HepG2 (cell line): ENCODE measurements around the gene GABRA4. TPM values are rescaled to one million over a fixed set of nuclear protein-coding genes. Genes with fewer than 3 reads are reported as not detected.

ENCODE experiments used
- ATAC-seq: fragments of 200-7000 bp; cut with Tn5 transposase; 3 replicates; pipeline ENCODE4 v1.9.1; 2020; ENCODE audit warnings: mild to moderate bottlenecking, moderate library complexity
- BruUV-seq: library from RNA; stranded (reverse); fragments of 400-500 nt; replicated peaks from 2 replicates; lab custom pipeline; 2021; lab: Mats Ljungman, UMichigan
- CTCF ChIA-PET: fragments of 300-600 bp; formaldehyde crosslinking; extraction: SDS; loops from one replicate; lab custom pipeline; 2021; ENCODE audit warnings: low total read pairs, inconsistent platforms, low intra/inter-chr PET ratio; lab: Yijun Ruan, JAX
- POLR2A ChIA-PET: fragments of 350-600 bp; sonication (Branson Sonifier 250); formaldehyde crosslinking; loops from one replicate; lab custom pipeline; 2020; ENCODE audit warnings: antibody characterized with exemption, inconsistent platforms; lab: Yijun Ruan, JAX
- DNase-seq: peaks from one replicate; pipeline ENCODE4 v3.0.0-alpha.2; 2015; ENCODE audit warnings: low spot score
- FAIRE-seq: peaks from 3 replicates; lab custom pipeline; 2011; peaks lifted over from hg19 to GRCh38; lab: Jason Lieb, UNC
- H2AFZ ChIP-seq: one replicate; pipeline ENCODE4 v1.6.1; 2011; ENCODE audit warnings: low read length, inconsistent platforms
- H3K27ac ChIP-seq: fragments of 300-600 bp; 3 replicates; pipeline ENCODE4 v1.8.0; 2011; ENCODE audit warnings: mixed run types, mild to moderate bottlenecking, mixed read lengths, low read length, inconsistent platforms; ENCODE audit not compliant: insufficient read depth; ENCODE audit errors: extremely low read length
- H3K27me3 ChIP-seq, 2 experiments: fragments of 200-600 bp in 1 of 2; 2 replicates in 1 of 2; 3 replicates in 1 of 2; pipeline versions ENCODE4 v1.6.0 to v1.8.0; 2011; ENCODE audit warnings: low read length in 2 of 2, mild to moderate bottlenecking in 2 of 2, moderate library complexity in 2 of 2, inconsistent platforms in 1 of 2; ENCODE audit not compliant: insufficient read depth in 2 of 2, control insufficient read depth in 1 of 2
- H3K36me3 ChIP-seq, 2 experiments: fragments of 200-600 bp in 1 of 2; replicated peaks in 1 of 2; 2 replicates in 1 of 2; 3 replicates in 1 of 2; pipeline versions ENCODE4 v1.5.1 to v1.8.0; 2011; ENCODE audit warnings: low read length in 2 of 2, inconsistent platforms in 1 of 2; ENCODE audit not compliant: insufficient read depth in 2 of 2, control insufficient read depth in 1 of 2
- H3K4me1 ChIP-seq: 2 replicates; pipeline ENCODE4 v1.5.1; 2012; ENCODE audit warnings: low read length, inconsistent platforms; ENCODE audit not compliant: insufficient read depth
- H3K4me2 ChIP-seq: 2 replicates; pipeline ENCODE4 v1.6.0; 2011; ENCODE audit warnings: low read depth, low read length, inconsistent platforms
- H3K4me3 ChIP-seq, 3 experiments: fragments of 200-600 bp in 1 of 3; sonication (generic), shearing (Covaris generic) in 1 of 3; replicated peaks in 1 of 3; 2 replicates each; pipeline ENCODE4 v1.5.1; 2011 to 2016; ENCODE audit warnings: low read length in 3 of 3, inconsistent platforms in 2 of 3, low read depth in 2 of 3, mild to moderate bottlenecking in 2 of 3, control low read depth in 1 of 3, mixed read lengths in 1 of 3; ENCODE audit not compliant: insufficient read depth in 1 of 3
- H3K79me2 ChIP-seq: one replicate; pipeline ENCODE4 v1.6.1; 2011; ENCODE audit warnings: low read length, inconsistent platforms; ENCODE audit not compliant: insufficient read depth
- H3K9ac ChIP-seq: 2 replicates; pipeline ENCODE4 v1.6.0; 2011; ENCODE audit warnings: mild to moderate bottlenecking, low read depth, low read length, inconsistent platforms; ENCODE audit not compliant: insufficient read depth
- H3K9me3 ChIP-seq: 2 replicates; pipeline ENCODE4 v1.5.1; 2012; ENCODE audit warnings: mild to moderate bottlenecking, low read length
- H4K20me1 ChIP-seq: 2 replicates; pipeline ENCODE4 v1.6.0; 2011; ENCODE audit warnings: inconsistent platforms, mild to moderate bottlenecking, low read length, moderate library complexity; ENCODE audit not compliant: insufficient read depth
- HDAC6 ChIP-seq: fragments of 200-600 bp; sonication (generic); IDR thresholded peaks from 2 replicates; pipeline ENCODE4 v1.7.0; 2017; ENCODE audit warnings: mild to moderate bottlenecking, antibody characterized with exemption, low read length, low read depth
- MIXL1 ChIP-seq: IDR thresholded peaks from 2 replicates; pipeline ENCODE4 v1.6.1; 2016
- NFYC ChIP-seq: IDR thresholded peaks from 2 replicates; pipeline ENCODE4 v1.6.1; 2016; ENCODE audit warnings: missing genetic modification reagents, missing compliant biosample characterization
- NR2F1 ChIP-seq, 2 experiments: fragments of 450-650 bp in 1 of 2; formaldehyde crosslinking in 1 of 2; IDR thresholded peaks; 2 replicates each; pipeline versions ENCODE4 v1.5.0 to v1.6.1; 2016 to 2020; ENCODE audit warnings: mild to moderate bottlenecking in 1 of 2, missing compliant biosample characterization in 1 of 2, missing genetic modification reagents in 1 of 2, moderate library complexity in 1 of 2
- SIN3A ChIP-seq: IDR thresholded peaks from 2 replicates; pipeline ENCODE4 v1.6.1; 2011; ENCODE audit warnings: low read depth, mild to moderate bottlenecking, control low read depth, low read length, borderline replicate concordance
- SMAD9 ChIP-seq: sonication (generic); formaldehyde crosslinking; IDR thresholded peaks from 2 replicates; pipeline ENCODE4 v1.5.1; 2020; ENCODE audit warnings: mild to moderate bottlenecking, missing genetic modification reagents
- ZFX ChIP-seq: sonication (generic); formaldehyde crosslinking; IDR thresholded peaks from 2 replicates; pipeline ENCODE4 v1.4.0; 2020; ENCODE audit warnings: mild to moderate bottlenecking, low read depth, missing genetic modification reagents, moderate library complexity
- ZNF33B ChIP-seq: sonication (generic); formaldehyde crosslinking; IDR thresholded peaks from 2 replicates; pipeline ENCODE4 v1.5.1; 2020; ENCODE audit warnings: mild to moderate bottlenecking, missing genetic modification reagents
- ZNF558 ChIP-seq: sonication (generic); formaldehyde crosslinking; IDR thresholded peaks from 2 replicates; pipeline ENCODE4 v1.9.0; 2022; ENCODE audit warnings: mild to moderate bottlenecking, missing genetic modification reagents, borderline replicate concordance
- ZNF761 ChIP-seq: sonication (generic); formaldehyde crosslinking; conservative IDR thresholded peaks from 2 replicates; pipeline ENCODE4 v1.4.0; 2020; ENCODE audit warnings: mild to moderate bottlenecking, missing genetic modification reagents
- WGBS: methylation state at CpG from one replicate; pipeline ENCODE4 v1.1.6; 2017; ENCODE audit warnings: low lambda C conversion rate; 5-methylcytosine and 5-hydroxymethylcytosine counted together
- in situ Hi-C: cut with HindIII; loops from 2 replicates; pipeline ENCODE4 v1.10.0; 2017; ENCODE audit warnings: low pct_unique_long_range_greater_than_20kb; ENCODE audit not compliant: extremely low pct_ligation_motif_present
- intact Hi-C: fragments of 100-400 bp; cut with micrococcal nuclease; formaldehyde crosslinking; loops from one replicate; pipeline ENCODE4 v1.10.0; 2022; ENCODE audit not compliant: unreplicated experiment
- polyA plus RNA-seq, 8 experiments: library from polyadenylated mRNA; depleted of rRNA in 3 of 8; stranded (reverse) in 7 of 8; unstranded in 1 of 8; fragments of >200 nt; fragmentation: Illumina TruSeq in 4 of 8; extraction: Trizol in 4 of 8; gene quantifications; 2 replicates each; pipeline versions ENCODE4 v1.2.1 to v1.2.3, GENCODE V29; 2011 to 2016; ENCODE audit warnings: low read depth in 4 of 8, missing spikeins in 1 of 8, mixed read lengths in 1 of 8; ENCODE audit not compliant: insufficient read depth in 1 of 8
- total RNA-seq, 5 experiments: library from RNA; depleted of rRNA; stranded (reverse); fragments of >200 nt; fragmentation: Illumina TruSeq; extraction: Trizol; gene quantifications; 2 replicates each; pipeline ENCODE4 v1.2.3, GENCODE V29; 2016; ENCODE audit warnings: low read depth in 1 of 5
- TF ChIP-seq, protein P1 (sequence below): fragments of 450-650 bp; IDR thresholded peaks from 2 replicates; pipeline ENCODE4 v1.6.1; 2016
- TF ChIP-seq, protein P2 (sequence below): sonication (generic); formaldehyde crosslinking; IDR thresholded peaks from 2 replicates; pipeline ENCODE4 v1.4.0; 2020; ENCODE audit warnings: missing genetic modification reagents, borderline replicate concordance
- TF ChIP-seq, protein P3 (sequence below): sonication (generic); formaldehyde crosslinking; IDR thresholded peaks from 2 replicates; pipeline ENCODE4 v1.4.0; 2020; ENCODE audit warnings: missing genetic modification reagents, borderline replicate concordance

Gene GABRA4
- total and polyA plus RNA-seq, 2 of the 13 experiments (the other 11 are each of a cell fraction or from before 2014, with no cell fraction given) = not detected

DNA sequence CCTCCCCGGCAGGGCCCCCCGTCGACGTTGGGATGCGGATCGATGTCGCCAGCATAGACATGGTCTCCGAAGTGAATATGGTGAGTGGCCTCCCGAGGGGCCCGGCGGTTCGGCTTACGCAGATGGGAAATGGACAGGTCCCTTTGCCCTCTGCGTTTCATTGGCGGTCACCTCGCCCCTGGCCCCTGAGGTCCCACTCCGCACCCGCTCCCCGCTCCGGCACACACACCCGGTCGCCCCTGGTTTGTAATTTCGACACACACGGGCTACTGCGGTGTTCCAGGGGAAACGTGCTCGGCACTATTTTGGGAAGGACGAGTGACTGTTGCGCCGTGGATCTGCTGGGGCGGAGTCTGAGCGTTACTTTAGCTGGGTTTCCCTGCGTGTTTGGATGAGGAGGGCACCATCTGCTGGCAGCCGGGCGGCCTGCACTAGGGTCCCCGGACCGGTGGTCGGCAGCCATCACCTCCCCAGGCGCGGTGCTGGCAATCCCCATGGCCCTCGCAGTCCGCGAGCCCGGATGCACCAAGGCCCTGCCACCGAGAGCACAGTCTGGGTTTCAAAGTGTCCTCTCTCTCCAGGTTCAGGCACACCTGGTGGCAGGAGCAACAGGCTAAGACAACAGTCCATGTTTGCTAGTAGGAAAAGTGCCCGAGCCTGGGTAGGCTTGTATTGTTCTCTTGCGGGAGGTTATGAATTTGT is 39.2 kb upstream of the GABRA4 start:
- Histone ChIP-seq H3K79me2 (no peaks in the 10 kb centered on the region), H4K20me1 (no peaks in the 10 kb centered on the region), H3K9ac (peak overlapping the region; percentile 7; the same call in 1 of the 2 replicates), H3K4me2 (peak overlapping the region; percentile 85), H3K27me3 (peaks cover 0 to 9% of the 10 kb centered on the region in 2 experiments; a peak in 2 of 5 replicates), H3K36me3 (no peaks in the 10 kb centered on the region), H2AFZ (no peak overlapping the region), H3K9me3 (no peaks in the 10 kb centered on the region), H3K27ac (no peak overlapping the region), H3K4me3 (peak overlapping the region; percentile 51 to 73 (median 51)), H3K4me1 (peaks cover 16% of the 10 kb centered on the region)
- 4% methylated on average over 12 of the region's 47 CpGs for WGBS
- peak; percentile 37 for DNase-seq
- ATAC-seq = peak; percentile 99
- intact Hi-C loops (loop anchor here (1.0 to 10.0 kb wide), 4 partner anchors 95 to 352 kb away; no protein-coding TSS in a partner anchor), in situ Hi-C loops (loop anchor here (10.0 kb wide), 1 partner anchor 98 kb away; no protein-coding TSS in a partner anchor)
- ChIA-PET POLR2A (no interaction called here), CTCF (interaction anchor here (2.6 to 3.8 kb wide), 2 partner anchors 100 to 188 kb away, joined by 14 to 22 read pairs; no protein-coding TSS in a partner anchor)
- no TSS peak for BruUV-seq
- FAIRE-seq = no peak
- TF ChIP-seq, protein P1, sequence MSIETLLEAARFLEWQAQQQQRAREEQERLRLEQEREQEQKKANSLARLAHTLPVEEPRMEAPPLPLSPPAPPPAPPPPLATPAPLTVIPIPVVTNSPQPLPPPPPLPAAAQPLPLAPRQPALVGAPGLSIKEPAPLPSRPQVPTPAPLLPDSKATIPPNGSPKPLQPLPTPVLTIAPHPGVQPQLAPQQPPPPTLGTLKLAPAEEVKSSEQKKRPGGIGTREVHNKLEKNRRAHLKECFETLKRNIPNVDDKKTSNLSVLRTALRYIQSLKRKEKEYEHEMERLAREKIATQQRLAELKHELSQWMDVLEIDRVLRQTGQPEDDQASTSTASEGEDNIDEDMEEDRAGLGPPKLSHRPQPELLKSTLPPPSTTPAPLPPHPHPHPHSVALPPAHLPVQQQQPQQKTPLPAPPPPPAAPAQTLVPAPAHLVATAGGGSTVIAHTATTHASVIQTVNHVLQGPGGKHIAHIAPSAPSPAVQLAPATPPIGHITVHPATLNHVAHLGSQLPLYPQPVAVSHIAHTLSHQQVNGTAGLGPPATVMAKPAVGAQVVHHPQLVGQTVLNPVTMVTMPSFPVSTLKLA = no peak
- TF ChIP-seq ZNF761 = no peak
- TF ChIP-seq ZNF558 (CRISPR knock-in tag) = no peak
- no peak for TF ChIP-seq ZNF33B (CRISPR knock-in tag)
- TF ChIP-seq, protein P2, sequence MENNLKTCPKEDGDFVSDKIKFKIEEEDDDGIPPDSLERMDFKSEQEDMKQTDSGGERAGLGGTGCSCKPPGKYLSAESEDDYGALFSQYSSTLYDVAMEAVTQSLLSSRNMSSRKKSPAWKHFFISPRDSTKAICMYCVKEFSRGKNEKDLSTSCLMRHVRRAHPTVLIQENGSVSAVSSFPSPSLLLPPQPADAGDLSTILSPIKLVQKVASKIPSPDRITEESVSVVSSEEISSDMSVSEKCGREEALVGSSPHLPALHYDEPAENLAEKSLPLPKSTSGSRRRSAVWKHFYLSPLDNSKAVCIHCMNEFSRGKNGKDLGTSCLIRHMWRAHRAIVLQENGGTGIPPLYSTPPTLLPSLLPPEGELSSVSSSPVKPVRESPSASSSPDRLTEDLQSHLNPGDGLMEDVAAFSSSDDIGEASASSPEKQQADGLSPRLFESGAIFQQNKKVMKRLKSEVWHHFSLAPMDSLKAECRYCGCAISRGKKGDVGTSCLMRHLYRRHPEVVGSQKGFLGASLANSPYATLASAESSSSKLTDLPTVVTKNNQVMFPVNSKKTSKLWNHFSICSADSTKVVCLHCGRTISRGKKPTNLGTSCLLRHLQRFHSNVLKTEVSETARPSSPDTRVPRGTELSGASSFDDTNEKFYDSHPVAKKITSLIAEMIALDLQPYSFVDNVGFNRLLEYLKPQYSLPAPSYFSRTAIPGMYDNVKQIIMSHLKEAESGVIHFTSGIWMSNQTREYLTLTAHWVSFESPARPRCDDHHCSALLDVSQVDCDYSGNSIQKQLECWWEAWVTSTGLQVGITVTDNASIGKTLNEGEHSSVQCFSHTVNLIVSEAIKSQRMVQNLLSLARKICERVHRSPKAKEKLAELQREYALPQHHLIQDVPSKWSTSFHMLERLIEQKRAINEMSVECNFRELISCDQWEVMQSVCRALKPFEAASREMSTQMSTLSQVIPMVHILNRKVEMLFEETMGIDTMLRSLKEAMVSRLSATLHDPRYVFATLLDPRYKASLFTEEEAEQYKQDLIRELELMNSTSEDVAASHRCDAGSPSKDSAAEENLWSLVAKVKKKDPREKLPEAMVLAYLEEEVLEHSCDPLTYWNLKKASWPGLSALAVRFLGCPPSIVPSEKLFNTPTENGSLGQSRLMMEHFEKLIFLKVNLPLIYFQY = 0 out of 2 replicates have a peak, but pooled peaks have one; percentile 33
- no peak for TF ChIP-seq SMAD9
- TF ChIP-seq, protein P3, sequence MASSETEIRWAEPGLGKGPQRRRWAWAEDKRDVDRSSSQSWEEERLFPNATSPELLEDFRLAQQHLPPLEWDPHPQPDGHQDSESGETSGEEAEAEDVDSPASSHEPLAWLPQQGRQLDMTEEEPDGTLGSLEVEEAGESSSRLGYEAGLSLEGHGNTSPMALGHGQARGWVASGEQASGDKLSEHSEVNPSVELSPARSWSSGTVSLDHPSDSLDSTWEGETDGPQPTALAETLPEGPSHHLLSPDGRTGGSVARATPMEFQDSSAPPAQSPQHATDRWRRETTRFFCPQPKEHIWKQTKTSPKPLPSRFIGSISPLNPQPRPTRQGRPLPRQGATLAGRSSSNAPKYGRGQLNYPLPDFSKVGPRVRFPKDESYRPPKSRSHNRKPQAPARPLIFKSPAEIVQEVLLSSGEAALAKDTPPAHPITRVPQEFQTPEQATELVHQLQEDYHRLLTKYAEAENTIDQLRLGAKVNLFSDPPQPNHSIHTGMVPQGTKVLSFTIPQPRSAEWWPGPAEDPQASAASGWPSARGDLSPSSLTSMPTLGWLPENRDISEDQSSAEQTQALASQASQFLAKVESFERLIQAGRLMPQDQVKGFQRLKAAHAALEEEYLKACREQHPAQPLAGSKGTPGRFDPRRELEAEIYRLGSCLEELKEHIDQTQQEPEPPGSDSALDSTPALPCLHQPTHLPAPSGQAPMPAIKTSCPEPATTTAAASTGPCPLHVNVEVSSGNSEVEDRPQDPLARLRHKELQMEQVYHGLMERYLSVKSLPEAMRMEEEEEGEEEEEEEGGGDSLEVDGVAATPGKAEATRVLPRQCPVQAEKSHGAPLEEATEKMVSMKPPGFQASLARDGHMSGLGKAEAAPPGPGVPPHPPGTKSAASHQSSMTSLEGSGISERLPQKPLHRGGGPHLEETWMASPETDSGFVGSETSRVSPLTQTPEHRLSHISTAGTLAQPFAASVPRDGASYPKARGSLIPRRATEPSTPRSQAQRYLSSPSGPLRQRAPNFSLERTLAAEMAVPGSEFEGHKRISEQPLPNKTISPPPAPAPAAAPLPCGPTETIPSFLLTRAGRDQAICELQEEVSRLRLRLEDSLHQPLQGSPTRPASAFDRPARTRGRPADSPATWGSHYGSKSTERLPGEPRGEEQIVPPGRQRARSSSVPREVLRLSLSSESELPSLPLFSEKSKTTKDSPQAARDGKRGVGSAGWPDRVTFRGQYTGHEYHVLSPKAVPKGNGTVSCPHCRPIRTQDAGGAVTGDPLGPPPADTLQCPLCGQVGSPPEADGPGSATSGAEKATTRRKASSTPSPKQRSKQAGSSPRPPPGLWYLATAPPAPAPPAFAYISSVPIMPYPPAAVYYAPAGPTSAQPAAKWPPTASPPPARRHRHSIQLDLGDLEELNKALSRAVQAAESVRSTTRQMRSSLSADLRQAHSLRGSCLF (CRISPR knock-in tag) = no peak
- TF ChIP-seq SIN3A = no peak
- no peak for TF ChIP-seq ZFX (CRISPR knock-in tag)
- TF ChIP-seq MIXL1 (CRISPR knock-in tag) = no peak
- TF ChIP-seq HDAC6 = no peak
- no peak for TF ChIP-seq NR2F1 (CRISPR knock-in tag; IDR thresholded peaks at IDR 0.05)
- TF ChIP-seq NFYC (CRISPR knock-in tag) = no peak
